ENCODE measurements around the gene KL.

The KL gene

DNA sequence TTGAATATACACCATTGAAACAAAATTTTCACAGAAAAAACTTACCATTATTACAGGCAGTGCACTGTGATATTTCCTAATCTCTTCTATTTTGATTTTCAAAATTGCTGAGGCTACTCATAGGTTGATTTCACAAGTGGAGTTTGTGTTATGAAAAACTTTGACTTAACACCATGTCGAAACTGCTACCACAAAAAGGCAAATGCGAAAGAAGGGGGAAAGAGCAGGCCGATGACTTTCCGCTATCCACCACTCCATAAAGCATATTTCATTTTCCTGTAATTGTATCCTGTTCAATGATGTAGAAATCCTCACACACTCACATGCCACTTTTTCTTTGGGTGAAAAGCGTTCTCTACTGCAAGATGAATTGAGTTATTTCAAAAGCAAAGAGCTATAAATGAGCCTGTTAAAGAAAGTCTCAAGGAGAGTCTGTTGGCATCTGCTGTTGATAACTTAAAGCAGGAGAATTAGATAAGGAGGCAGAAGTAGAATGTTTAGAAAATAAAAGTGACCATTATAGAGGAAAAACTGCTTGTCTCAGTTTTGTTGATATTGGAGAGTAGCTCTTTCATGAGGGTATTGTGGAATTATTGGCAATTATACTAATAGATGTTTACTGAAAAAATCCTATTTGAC, 18.8 kb downstream of the KL start:
- no peak overlapping the region for H3K9ac ChIP-seq (ENCODE audit: insufficient read length, low read depth)
- no peak overlapping the region for H3K4me3 ChIP-seq (ENCODE audit: insufficient read length, low read depth)
- TF ChIP-seq SUZ12 (IDR thresholded peaks at IDR 0.05; ENCODE audit: extremely low read depth, insufficient read depth, insufficient read length) = no peak
- TF ChIP-seq ZNF274 (IDR thresholded peaks at IDR 0.05; ENCODE audit: low read depth, low read length) = no peak
- TF ChIP-seq YY1 (IDR thresholded peaks at IDR 0.05; ENCODE audit: insufficient read depth, insufficient read length) = no peak
- no peaks in the 10 kb centered on the region for H3K4me1 ChIP-seq (ENCODE audit: insufficient read depth, insufficient read length)
- H3K27me3 ChIP-seq (ENCODE audit: insufficient read depth, insufficient read length) = no peaks in the 10 kb centered on the region
- no peaks in the 10 kb centered on the region for H3K9me3 ChIP-seq (ENCODE audit: insufficient read depth, low read length)
- no peaks in the 10 kb centered on the region for H3K36me3 ChIP-seq (ENCODE audit: insufficient read depth, insufficient read length, low read length)
- DNase-seq (ENCODE audit: low read depth, low spot score) = no peak

DNA sequence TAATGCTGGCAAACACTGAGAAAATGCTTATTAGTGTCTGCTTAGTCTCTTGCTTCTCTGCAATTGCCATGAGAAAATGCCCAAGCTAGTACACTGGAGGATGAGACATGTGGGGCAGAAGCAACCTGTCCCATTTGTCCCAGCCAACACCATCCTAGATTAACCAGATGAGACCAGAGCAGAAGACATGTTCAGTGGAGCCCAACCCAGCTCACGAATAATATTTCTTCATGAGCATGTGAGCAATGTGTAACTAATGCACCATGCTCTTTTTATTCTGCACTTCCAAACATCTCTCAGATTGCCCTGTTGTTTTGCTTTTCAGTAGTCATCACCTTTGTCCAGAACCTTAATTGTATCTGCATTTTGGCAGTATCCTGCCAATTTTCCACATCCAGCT, 21.4 kb downstream of the KL start:
- Histone ChIP-seq H3K27me3 (ENCODE audit: insufficient read depth, insufficient read length) (no peaks in the 10 kb centered on the region), H3K9me3 (ENCODE audit: insufficient read depth, low read length) (no peaks in the 10 kb centered on the region), H3K36me3 (ENCODE audit: insufficient read depth, insufficient read length, low read length) (no peaks in the 10 kb centered on the region), H3K9ac (ENCODE audit: insufficient read length, low read depth) (no peak overlapping the region), H3K4me1 (ENCODE audit: insufficient read depth, insufficient read length) (no peaks in the 10 kb centered on the region), H3K4me3 (ENCODE audit: insufficient read length, low read depth) (no peak overlapping the region)
- no peak for TF ChIP-seq ZNF274 (IDR thresholded peaks at IDR 0.05; ENCODE audit: low read depth, low read length)
- no peak for TF ChIP-seq YY1 (IDR thresholded peaks at IDR 0.05; ENCODE audit: insufficient read depth, insufficient read length)
- TF ChIP-seq SUZ12 (IDR thresholded peaks at IDR 0.05; ENCODE audit: extremely low read depth, insufficient read depth, insufficient read length) = no peak
- DNase-seq (ENCODE audit: low read depth, low spot score) = no peak

DNA sequence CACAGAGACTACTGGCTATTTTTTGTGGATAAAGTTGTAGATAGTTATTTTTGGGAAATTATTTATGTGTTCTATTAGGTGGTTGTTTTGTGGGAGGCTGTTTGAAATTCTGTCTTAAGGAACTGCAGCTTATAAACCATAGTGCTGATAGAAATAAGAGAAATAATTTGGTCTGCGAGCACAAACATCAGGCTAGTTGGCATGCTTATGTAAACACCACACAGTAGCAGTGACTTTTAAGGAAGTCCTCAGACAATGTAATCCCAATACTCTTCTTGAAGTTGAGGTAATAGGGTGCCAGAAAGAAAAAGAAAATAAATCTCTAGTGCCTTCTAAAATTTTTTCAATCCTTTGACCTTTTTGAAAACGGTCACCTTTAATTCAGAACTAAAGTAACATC, 23.9 kb downstream of the KL start:
- no peak for TF ChIP-seq SUZ12 (IDR thresholded peaks at IDR 0.05; ENCODE audit: extremely low read depth, insufficient read depth, insufficient read length)
- no peak for TF ChIP-seq YY1 (IDR thresholded peaks at IDR 0.05; ENCODE audit: insufficient read depth, insufficient read length)
- TF ChIP-seq ZNF274 (IDR thresholded peaks at IDR 0.05; ENCODE audit: low read depth, low read length) = no peak
- H3K36me3 ChIP-seq (ENCODE audit: insufficient read depth, insufficient read length, low read length) = no peaks in the 10 kb centered on the region
- no peak overlapping the region for H3K4me3 ChIP-seq (ENCODE audit: insufficient read length, low read depth)
- H3K9ac ChIP-seq (ENCODE audit: insufficient read length, low read depth) = no peak overlapping the region
- no peaks in the 10 kb centered on the region for H3K4me1 ChIP-seq (ENCODE audit: insufficient read depth, insufficient read length)
- H3K27me3 ChIP-seq (ENCODE audit: insufficient read depth, insufficient read length) = no peaks in the 10 kb centered on the region
- DNase-seq (ENCODE audit: low read depth, low spot score) = no peak
- no peaks in the 10 kb centered on the region for H3K9me3 ChIP-seq (ENCODE audit: insufficient read depth, low read length)

DNA sequence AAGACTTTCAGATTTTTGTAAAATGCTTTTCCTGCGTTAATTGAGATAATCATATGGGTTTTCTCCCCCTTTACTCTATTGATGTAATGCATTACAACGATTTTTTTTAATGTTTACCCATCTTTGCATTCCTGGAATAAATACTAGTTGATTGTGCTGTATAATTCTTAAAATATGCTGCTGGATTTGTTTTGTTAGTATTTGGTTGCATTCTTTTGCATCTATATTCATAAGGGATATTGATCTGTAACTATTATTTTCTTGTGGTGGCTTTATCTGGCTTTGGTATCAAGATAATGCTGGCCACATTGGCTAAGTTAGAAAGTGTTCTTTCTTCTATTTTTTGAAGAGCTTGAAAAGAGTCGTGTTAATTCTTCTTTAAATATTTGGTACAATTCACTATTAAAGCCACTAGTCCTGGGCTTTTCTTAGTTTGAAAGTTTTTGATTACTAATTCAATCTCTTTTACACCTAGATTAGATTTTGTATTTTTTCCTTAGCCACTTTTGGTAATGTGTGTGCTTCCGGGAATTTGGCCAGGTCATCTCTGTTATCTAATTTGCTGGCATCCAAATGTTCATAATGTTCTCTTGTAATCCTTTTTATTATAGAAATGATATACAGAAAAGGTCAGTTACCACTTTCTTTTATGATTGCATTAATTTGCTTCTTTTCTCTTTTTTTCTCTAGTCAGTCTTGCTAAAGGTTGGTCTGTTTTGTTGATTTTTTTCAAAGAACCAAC, 29.8 kb downstream of the KL start:
- no peak for DNase-seq (ENCODE audit: low read depth, low spot score)

DNA sequence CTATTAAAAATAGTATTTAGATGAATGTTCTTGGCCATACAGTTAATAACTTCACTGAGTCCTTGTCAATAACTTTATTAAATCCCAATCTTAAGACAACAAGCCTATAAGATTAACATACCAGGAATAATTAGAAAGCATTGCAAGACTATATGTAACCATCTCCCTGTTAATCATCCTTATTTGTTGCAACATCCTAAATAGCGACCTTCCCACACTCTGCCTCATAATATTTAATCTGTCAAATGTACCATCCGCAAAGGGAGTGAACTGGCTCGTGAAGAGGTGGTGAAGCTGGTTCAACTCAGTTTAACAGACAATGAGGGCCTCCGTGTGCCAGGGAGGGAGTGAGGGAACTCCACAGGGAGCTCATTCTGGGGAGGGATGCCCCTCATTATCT, 33.9 kb downstream of the KL start:
- no peak for DNase-seq (ENCODE audit: low read depth, low spot score)
- H3K27me3 ChIP-seq (ENCODE audit: insufficient read depth, insufficient read length) = no peaks in the 10 kb centered on the region
- no peaks in the 10 kb centered on the region for H3K9me3 ChIP-seq (ENCODE audit: insufficient read depth, low read length)
- no peaks in the 10 kb centered on the region for H3K36me3 ChIP-seq (ENCODE audit: insufficient read depth, insufficient read length, low read length)
- H3K4me3 ChIP-seq (ENCODE audit: insufficient read length, low read depth) = no peak overlapping the region
- TF ChIP-seq YY1 (IDR thresholded peaks at IDR 0.05; ENCODE audit: insufficient read depth, insufficient read length) = no peak
- TF ChIP-seq ZNF274 (IDR thresholded peaks at IDR 0.05; ENCODE audit: low read depth, low read length) = no peak
- TF ChIP-seq SUZ12 (IDR thresholded peaks at IDR 0.05; ENCODE audit: extremely low read depth, insufficient read depth, insufficient read length) = no peak
- H3K4me1 ChIP-seq (ENCODE audit: insufficient read depth, insufficient read length) = no peaks in the 10 kb centered on the region
- H3K9ac ChIP-seq (ENCODE audit: insufficient read length, low read depth) = no peak overlapping the region

More for the DNA sequence above, 29.8 kb downstream of the KL start:
- Histone ChIP-seq H3K9me3 (ENCODE audit: insufficient read depth, low read length) (no peaks in the 10 kb centered on the region), H3K36me3 (ENCODE audit: insufficient read depth, insufficient read length, low read length) (no peaks in the 10 kb centered on the region), H3K27me3 (ENCODE audit: insufficient read depth, insufficient read length) (no peaks in the 10 kb centered on the region), H3K4me3 (ENCODE audit: insufficient read length, low read depth) (no peak overlapping the region), H3K9ac (ENCODE audit: insufficient read length, low read depth) (no peak overlapping the region), H3K4me1 (ENCODE audit: insufficient read depth, insufficient read length) (no peaks in the 10 kb centered on the region)
- TF ChIP-seq ZNF274 (IDR thresholded peaks at IDR 0.05; ENCODE audit: low read depth, low read length) (no peak), YY1 (IDR thresholded peaks at IDR 0.05; ENCODE audit: insufficient read depth, insufficient read length) (no peak), SUZ12 (IDR thresholded peaks at IDR 0.05; ENCODE audit: extremely low read depth, insufficient read depth, insufficient read length) (no peak)

DNA sequence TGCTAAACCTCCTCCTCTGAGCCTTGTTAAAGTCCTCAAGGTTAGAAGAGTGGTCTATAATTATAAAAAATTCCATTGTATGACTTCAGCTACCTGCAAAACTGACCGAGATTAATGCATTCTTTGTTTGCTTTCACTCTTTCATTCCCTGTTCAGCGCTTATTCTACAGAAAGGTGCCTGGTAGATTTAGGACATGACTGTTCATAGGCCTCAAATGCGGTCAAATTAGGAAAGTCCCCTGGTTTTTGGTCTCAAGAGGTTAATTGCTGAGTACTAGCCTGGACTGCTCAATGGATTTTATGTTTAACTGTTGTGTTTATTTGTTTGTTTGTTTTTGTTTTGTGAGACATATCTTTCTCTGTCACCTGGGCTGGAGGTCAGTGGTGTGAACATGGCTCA, 35.4 kb downstream of the KL start:
- no peak overlapping the region for H3K9ac ChIP-seq (ENCODE audit: insufficient read length, low read depth)
- no peaks in the 10 kb centered on the region for H3K36me3 ChIP-seq (ENCODE audit: insufficient read depth, insufficient read length, low read length)
- DNase-seq (ENCODE audit: low read depth, low spot score) = no peak
- no peak for TF ChIP-seq ZNF274 (IDR thresholded peaks at IDR 0.05; ENCODE audit: low read depth, low read length)
- no peak for TF ChIP-seq YY1 (IDR thresholded peaks at IDR 0.05; ENCODE audit: insufficient read depth, insufficient read length)
- no peak for TF ChIP-seq SUZ12 (IDR thresholded peaks at IDR 0.05; ENCODE audit: extremely low read depth, insufficient read depth, insufficient read length)
- no peaks in the 10 kb centered on the region for H3K4me1 ChIP-seq (ENCODE audit: insufficient read depth, insufficient read length)
- H3K9me3 ChIP-seq (ENCODE audit: insufficient read depth, low read length) = no peaks in the 10 kb centered on the region
- no peaks in the 10 kb centered on the region for H3K27me3 ChIP-seq (ENCODE audit: insufficient read depth, insufficient read length)
- H3K4me3 ChIP-seq (ENCODE audit: insufficient read length, low read depth) = no peak overlapping the region

DNA sequence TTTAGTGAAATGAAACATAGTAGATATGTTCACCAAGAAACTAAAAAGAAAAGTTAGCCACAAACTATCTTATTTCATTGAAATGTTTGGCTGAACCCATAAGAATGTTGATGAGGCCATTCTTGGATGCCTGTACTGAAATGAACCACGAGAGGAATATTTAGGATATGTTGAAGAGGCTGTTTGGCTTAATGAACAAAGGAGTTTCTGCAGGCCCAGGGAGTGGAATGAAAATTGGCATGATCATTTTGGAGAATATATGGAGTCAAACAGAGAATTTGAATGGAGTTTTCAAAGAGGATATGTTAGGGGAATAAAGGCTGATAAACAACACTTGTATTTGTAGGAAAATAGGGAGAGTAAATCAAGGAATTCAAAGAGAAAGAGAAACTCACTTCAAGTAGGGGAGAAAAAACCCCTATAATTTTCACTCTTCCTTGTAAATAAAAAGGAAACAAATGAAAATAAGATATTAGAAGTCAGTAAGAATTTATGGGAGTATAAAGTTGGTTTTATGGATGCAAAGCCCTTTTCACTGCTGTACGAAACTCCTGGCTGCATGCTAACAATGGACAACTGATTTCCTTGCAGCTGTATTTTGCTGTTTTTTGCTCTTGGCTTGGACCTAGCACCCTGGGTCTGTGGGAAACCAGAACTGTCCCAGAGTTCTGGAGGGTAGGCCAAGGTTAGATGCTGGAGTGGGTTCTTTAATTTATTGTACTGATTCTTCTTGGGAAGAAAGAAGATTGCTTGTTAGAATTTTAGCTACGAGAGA, 36.5 kb downstream of the KL start:
- Histone ChIP-seq H3K9ac (ENCODE audit: insufficient read length, low read depth) (no peak overlapping the region), H3K9me3 (ENCODE audit: insufficient read depth, low read length) (no peaks in the 10 kb centered on the region), H3K27me3 (ENCODE audit: insufficient read depth, insufficient read length) (no peaks in the 10 kb centered on the region), H3K36me3 (ENCODE audit: insufficient read depth, insufficient read length, low read length) (no peaks in the 10 kb centered on the region), H3K4me1 (ENCODE audit: insufficient read depth, insufficient read length) (no peaks in the 10 kb centered on the region), H3K4me3 (ENCODE audit: insufficient read length, low read depth) (no peak overlapping the region)
- no peak for TF ChIP-seq SUZ12 (IDR thresholded peaks at IDR 0.05; ENCODE audit: extremely low read depth, insufficient read depth, insufficient read length)
- no peak for TF ChIP-seq YY1 (IDR thresholded peaks at IDR 0.05; ENCODE audit: insufficient read depth, insufficient read length)
- TF ChIP-seq ZNF274 (IDR thresholded peaks at IDR 0.05; ENCODE audit: low read depth, low read length) = no peak
- no peak for DNase-seq (ENCODE audit: low read depth, low spot score)
